ENCODE results near the gene CERCAM. TPM values are rescaled to one million over a fixed set of nuclear protein-coding genes. Genes with fewer than 3 reads are reported as not detected.

Gene CERCAM
- polyA plus RNA-seq, 3 donors = 1.5 to 2.5 (median 1.8) TPM

- peaks cover 9 to 20% (median 9%) of the 10 kb centered on the region in 3 donors for H3K27me3 Mint-ChIP-seq (ENCODE audit: low read depth in 3 of 3)
- intact Hi-C loops (cut with micrococcal nuclease) = no loop called here
- no peak for TF ChIP-seq CTCF (IDR thresholded peaks at IDR 0.05)
- H2AFZ ChIP-seq (ENCODE audit: insufficient read depth, low read depth, low read length, poor library complexity, severe bottlenecking) = no peak overlapping the region
- H3K9ac ChIP-seq (ENCODE audit: insufficient read depth, low read length, poor library complexity, severe bottlenecking) = no peak overlapping the region
- H3K79me2 ChIP-seq (ENCODE audit: insufficient read depth, low read length) = no peaks in the 10 kb centered on the region
- WGBS (ENCODE audit: insufficient coverage) = 95% methylated on average over 13 of the region's 15 CpGs
- no peak overlapping the region for H3K4me3 Mint-ChIP-seq
- H3K27ac Mint-ChIP-seq = no peak overlapping the region
- peaks cover 17 to 26% of the 10 kb centered on the region in 2 donors for H3K4me1 ChIP-seq (ENCODE audit: control insufficient read depth in 1 of 2, insufficient read depth in 2 of 2, low read length in 2 of 2)
- no peak overlapping the region for H3K4me2 ChIP-seq (replicated peaks; ENCODE audit: extremely low read depth, low read length, poor library complexity, severe bottlenecking)
- no peaks in the 10 kb centered on the region for H3K36me3 Mint-ChIP-seq
- no peak overlapping the region for H3K27ac ChIP-seq (ENCODE audit: low read depth in 1 of 2, low read length in 2 of 2)
- H3K9me3 ChIP-seq (replicated peaks in 1 of 2; ENCODE audit: control insufficient read depth in 1 of 2, insufficient read depth in 1 of 2, low read length in 2 of 2) = peaks cover 0 to 5% of the 10 kb centered on the region in 2 donors
- peaks cover 18% of the 10 kb centered on the region for H3K4me1 Mint-ChIP-seq
- peaks cover 0 to 6% (median 4%) of the 10 kb centered on the region in 7 donors for H3K9me3 Mint-ChIP-seq
- H3K4me3 ChIP-seq (replicated peaks in 1 of 3; ENCODE audit: low read depth in 2 of 3, low read length in 3 of 3) = no peak overlapping the region
- no peaks in the 10 kb centered on the region for H3K36me3 ChIP-seq (replicated peaks in 1 of 2; ENCODE audit: control insufficient read depth in 1 of 2, insufficient read depth in 2 of 2, low read length in 2 of 2)
- no peaks in the 10 kb centered on the region for H4K20me1 ChIP-seq (ENCODE audit: insufficient read depth, low read length)
- no peak for DNase-seq
- peaks cover 4 to 12% of the 10 kb centered on the region in 2 donors for H3K27me3 ChIP-seq (ENCODE audit: control insufficient read depth in 2 of 2, insufficient read depth in 2 of 2, low read length in 2 of 2)
Measured at GRCh38 chr9:128424268-128424780, 3.7 kb downstream of the CERCAM start.

GRCh38 chr9:128428644-128429512, 8.2 kb downstream of the CERCAM start:
- no peak overlapping the region for H3K4me3 ChIP-seq (replicated peaks in 1 of 3; ENCODE audit: low read depth in 2 of 3, low read length in 3 of 3)
- H2AFZ ChIP-seq (ENCODE audit: insufficient read depth, low read depth, low read length, poor library complexity, severe bottlenecking) = no peak overlapping the region
- Mint-ChIP-seq H3K4me1 (no peaks in the 10 kb centered on the region), H3K27ac (peak overlapping the region in 1 of 7 donors; percentile 36), H3K27me3 (ENCODE audit: low read depth in 3 of 3) (peaks cover 0 to 3% (median 1%) of the 10 kb centered on the region in 3 donors), H3K36me3 (no peaks in the 10 kb centered on the region), H3K4me3 (no peak overlapping the region), H3K9me3 (no peaks in the 10 kb centered on the region)
- DNase-seq = no peak
- H3K4me1 ChIP-seq (ENCODE audit: control insufficient read depth in 1 of 2, insufficient read depth in 2 of 2, low read length in 2 of 2) = no peaks in the 10 kb centered on the region
- H3K4me2 ChIP-seq (replicated peaks; ENCODE audit: extremely low read depth, low read length, poor library complexity, severe bottlenecking) = no peak overlapping the region
- H3K36me3 ChIP-seq (replicated peaks in 1 of 2; ENCODE audit: control insufficient read depth in 1 of 2, insufficient read depth in 2 of 2, low read length in 2 of 2) = no peaks in the 10 kb centered on the region
- no peaks in the 10 kb centered on the region for H3K79me2 ChIP-seq (ENCODE audit: insufficient read depth, low read length)
- no peak overlapping the region for H3K9ac ChIP-seq (ENCODE audit: insufficient read depth, low read length, poor library complexity, severe bottlenecking)
- no peaks in the 10 kb centered on the region for H3K9me3 ChIP-seq (replicated peaks in 1 of 2; ENCODE audit: control insufficient read depth in 1 of 2, insufficient read depth in 1 of 2, low read length in 2 of 2)
- H3K27me3 ChIP-seq (ENCODE audit: control insufficient read depth in 2 of 2, insufficient read depth in 2 of 2, low read length in 2 of 2) = no peaks in the 10 kb centered on the region
- no peak for TF ChIP-seq CTCF (IDR thresholded peaks at IDR 0.05)
- WGBS (ENCODE audit: insufficient coverage) = 96% methylated on average over 12 of the region's 22 CpGs
- intact Hi-C loops (cut with micrococcal nuclease) = no loop called here
- H4K20me1 ChIP-seq (ENCODE audit: insufficient read depth, low read length) = no peaks in the 10 kb centered on the region
- H3K27ac ChIP-seq (ENCODE audit: low read depth in 1 of 2, low read length in 2 of 2) = no peak overlapping the region
